CD4-positive, alpha-beta T cell treated with Interleukin-17A for 4 hours (primary cell): ENCODE data around the gene HEXB.

ENCODE experiments used
- DNase-seq: peaks from one replicate; pipeline ENCODE4 v3.0.0-alpha.2; 2020; ENCODE audit warnings: mixed read lengths

HEXB gene

GRCh38 chr5:74761241-74761640, 76.2 kb downstream of the HEXB start:
- DNase-seq = no peak

- DNase-seq = no peak
These were observed 77.6 kb downstream of the HEXB start for GRCh38 chr5:74762599-74762998.

GRCh38 chr5:74763504-74763903, 78.5 kb downstream of the HEXB start:
- DNase-seq = no peak

- DNase-seq = no peak
These were observed 80.2 kb downstream of the HEXB start for GRCh38 chr5:74765201-74765600.

- no peak for DNase-seq
These were observed 80.9 kb downstream of the HEXB start for GRCh38 chr5:74765929-74766328.

GRCh38 chr5:74766418-74766848, 81.4 kb downstream of the HEXB start:
- DNase-seq = peak; percentile 21

GRCh38 chr5:74766849-74767578, 82.0 kb downstream of the HEXB start, which contains the start of the genes GFM2 and NSA2:
GFM2 (minus strand) TSS chr5:74767117; CDS start chr5:74763742, 3,375 bp downstream.
NSA2 (plus strand) TSS chr5:74767249; CDS start chr5:74767361, 112 bp downstream.
- DNase-seq = peak; percentile 92

GRCh38 chr5:74767579-74767913, 82.5 kb downstream of the HEXB start:
- DNase-seq = peak; percentile 15
